Heart left ventricle (tissue), 13 donors: ENCODE data around the gene DNAJA2.

Experiments
- POLR2A ChIP-seq, 2 donors: fragments of 450-650 bp; IDR thresholded peaks; one replicate each; pipeline ENCODE4 v1.6.1; 2017; ENCODE audit warnings: antibody characterized with exemption in 2 of 2, mild to moderate bottlenecking in 2 of 2, moderate library complexity in 2 of 2
- TF ChIP-seq, protein P1 (sequence below), 12 donors: fragments of 200-600 bp; sonication (generic) in 4 of 12; IDR thresholded peaks; one replicate each; pipeline versions ENCODE4 v1.5.0 to v1.8.0; 2018 to 2022; ENCODE audit warnings: antibody characterized with exemption in 12 of 12, mild to moderate bottlenecking in 5 of 12
- donor health status: ischemic (EF 13 %, LVEDD 7.1; RV severe dilation, severe dysfunction).
- donor health status: DM: no; HTN: yes; CAD: no.
- donor health status: DM: no; HTN: no; CAD: no.
- donor health status: ischemic (EF 25% LVEDD 6.9; RV normal size, moderate dysfunction).
- donor health status: ischemic (EF 25% LVEDD 5.7; RV mildly dilated, moderate dysfunction).
- donor health status: ischemic (EF 35%, LVEDD 5.7; RV mildly dilated, moderate dysfunction).
- donor health status: nonischemic (EF 11% LVEDD 7.7; RV severe dilation, severe dysfunction).
- donor health status: DM: yes; HTN: yes; CAD: no.
- donor health status: PGD.
- donor health status: ischemic (EF 29% LVEDD 5.4; RV normal size, mild dysfunction).
- donor health status: nonischemic (EF 23%, LVEDD 6.1; RV moderate dilation, normal function).

DNA sequence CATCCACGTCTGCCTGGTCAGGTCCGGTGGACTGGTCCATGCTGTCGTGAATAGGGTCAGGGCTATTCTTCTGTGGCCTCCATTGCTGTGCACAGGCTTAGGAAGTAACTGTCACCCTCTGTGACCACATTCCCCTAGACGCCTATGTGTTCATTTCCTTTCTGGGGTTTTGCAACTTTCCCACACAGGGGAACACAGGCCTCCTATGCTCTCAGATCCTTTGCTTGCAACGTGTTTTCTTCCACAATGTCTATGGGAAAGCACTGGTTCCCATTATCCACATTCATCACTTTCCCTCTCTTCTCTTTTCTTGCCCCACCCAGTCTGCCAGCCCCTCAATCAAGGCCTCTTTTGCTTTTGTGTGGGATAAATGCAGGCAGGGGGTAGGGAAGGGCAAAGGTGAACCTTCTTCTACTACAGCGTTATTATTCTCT lies 43.2 kb upstream of the DNAJA2 start:
- TF ChIP-seq, protein P1, sequence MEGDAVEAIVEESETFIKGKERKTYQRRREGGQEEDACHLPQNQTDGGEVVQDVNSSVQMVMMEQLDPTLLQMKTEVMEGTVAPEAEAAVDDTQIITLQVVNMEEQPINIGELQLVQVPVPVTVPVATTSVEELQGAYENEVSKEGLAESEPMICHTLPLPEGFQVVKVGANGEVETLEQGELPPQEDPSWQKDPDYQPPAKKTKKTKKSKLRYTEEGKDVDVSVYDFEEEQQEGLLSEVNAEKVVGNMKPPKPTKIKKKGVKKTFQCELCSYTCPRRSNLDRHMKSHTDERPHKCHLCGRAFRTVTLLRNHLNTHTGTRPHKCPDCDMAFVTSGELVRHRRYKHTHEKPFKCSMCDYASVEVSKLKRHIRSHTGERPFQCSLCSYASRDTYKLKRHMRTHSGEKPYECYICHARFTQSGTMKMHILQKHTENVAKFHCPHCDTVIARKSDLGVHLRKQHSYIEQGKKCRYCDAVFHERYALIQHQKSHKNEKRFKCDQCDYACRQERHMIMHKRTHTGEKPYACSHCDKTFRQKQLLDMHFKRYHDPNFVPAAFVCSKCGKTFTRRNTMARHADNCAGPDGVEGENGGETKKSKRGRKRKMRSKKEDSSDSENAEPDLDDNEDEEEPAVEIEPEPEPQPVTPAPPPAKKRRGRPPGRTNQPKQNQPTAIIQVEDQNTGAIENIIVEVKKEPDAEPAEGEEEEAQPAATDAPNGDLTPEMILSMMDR (IDR thresholded peaks at IDR 0.05) = no peak
- TF ChIP-seq POLR2A (IDR thresholded peaks at IDR 0.05) = no peak
